ENCODE measurements around the gene ELAVL1. TPM values are rescaled to one million over a fixed set of nuclear protein-coding genes. Genes with fewer than 3 reads are reported as not detected.

ELAVL1 gene
- total and polyA plus RNA-seq, 4 experiments from 2014 or later: 54.2 to 57.8 (median 55.5) TPM

- H3K4me1 ChIP-seq (ENCODE audit: insufficient read depth, low read length): no peaks in the 10 kb centered on the region
- no peaks in the 10 kb centered on the region for H3K27me3 ChIP-seq (ENCODE audit: insufficient read depth, low read length)
- H3K4me3 Mint-ChIP-seq: no peak overlapping the region
- H3K9me3 Mint-ChIP-seq: no peaks in the 10 kb centered on the region
- H3K36me3 ChIP-seq (ENCODE audit: insufficient read depth, low read length): peaks cover 45% of the 10 kb centered on the region
- peaks cover 4 to 33% of the 10 kb centered on the region in 2 donors for H3K36me3 Mint-ChIP-seq
- no peak overlapping the region for H3K27ac Mint-ChIP-seq
- no peaks in the 10 kb centered on the region for H3K27me3 Mint-ChIP-seq
- POLR2A ChIA-PET (ENCODE audit: partially characterized antibody): interaction anchor here (2.4 kb wide), 1 partner anchor 9 kb away, joined by 7 read pairs; the partner anchor contains the start of gene TIMM44
- CTCF ChIA-PET (ENCODE audit: partially characterized antibody): interaction anchor here (1.5 kb wide), 1 partner anchor 11 kb away, joined by 3 read pairs; no protein-coding TSS in a partner anchor
- DNase-seq: no peak
- intact Hi-C loops (cut with micrococcal nuclease): no loop called here
- no peak overlapping the region for H3K27ac ChIP-seq (ENCODE audit: low read depth, low read length)
- peaks cover 4% of the 10 kb centered on the region in 4 donors for H3K4me1 Mint-ChIP-seq
- H3K9me3 ChIP-seq (ENCODE audit: control insufficient read depth in 1 of 2, low read length in 2 of 2): no peaks in the 10 kb centered on the region
- H3K4me3 ChIP-seq (ENCODE audit: low read length in 2 of 2): no peak overlapping the region
These were observed 70.7 kb downstream of the ELAVL1 start for GRCh38 chr19:7934766-7935165.

- no peaks in the 10 kb centered on the region for H3K4me1 ChIP-seq (ENCODE audit: insufficient read depth, low read length)
- ChIA-PET CTCF (ENCODE audit: partially characterized antibody) (no interaction called here), POLR2A (ENCODE audit: partially characterized antibody) (interaction anchor here (2.4 kb wide), 1 partner anchor 10 kb away, joined by 7 read pairs; the partner anchor contains the start of gene TIMM44)
- no peak overlapping the region for H3K27ac ChIP-seq (ENCODE audit: low read depth, low read length)
- peaks cover 45% of the 10 kb centered on the region for H3K36me3 ChIP-seq (ENCODE audit: insufficient read depth, low read length)
- Mint-ChIP-seq H3K27ac (no peak overlapping the region), H3K27me3 (no peaks in the 10 kb centered on the region), H3K36me3 (peaks cover 4 to 38% of the 10 kb centered on the region in 2 donors), H3K4me1 (peaks cover 3 to 10% (median 6%) of the 10 kb centered on the region in 4 donors), H3K9me3 (no peaks in the 10 kb centered on the region), H3K4me3 (no peak overlapping the region)
- H3K27me3 ChIP-seq (ENCODE audit: insufficient read depth, low read length): no peaks in the 10 kb centered on the region
- no peak overlapping the region for H3K4me3 ChIP-seq (ENCODE audit: low read length in 2 of 2)
- H3K9me3 ChIP-seq (ENCODE audit: control insufficient read depth in 1 of 2, low read length in 2 of 2): no peaks in the 10 kb centered on the region
- DNase-seq: no peak
- intact Hi-C loops (cut with micrococcal nuclease): no loop called here
These were observed 71.4 kb downstream of the ELAVL1 start for GRCh38 chr19:7933828-7934725.

GRCh38 chr19:7933411-7933810 is 72.0 kb downstream of the ELAVL1 start:
- H3K9me3 ChIP-seq (ENCODE audit: control insufficient read depth in 1 of 2, low read length in 2 of 2): no peaks in the 10 kb centered on the region
- no peaks in the 10 kb centered on the region for H3K27me3 Mint-ChIP-seq
- intact Hi-C loops (cut with micrococcal nuclease): no loop called here
- ChIA-PET POLR2A (ENCODE audit: partially characterized antibody) (no interaction called here), CTCF (ENCODE audit: partially characterized antibody) (no interaction called here)
- H3K27ac ChIP-seq (ENCODE audit: low read depth, low read length): no peak overlapping the region
- peaks cover 45% of the 10 kb centered on the region for H3K36me3 ChIP-seq (ENCODE audit: insufficient read depth, low read length)
- peaks cover 0 to 9% (median 5%) of the 10 kb centered on the region in 4 donors for H3K4me1 Mint-ChIP-seq
- peaks cover 4 to 36% of the 10 kb centered on the region in 2 donors for H3K36me3 Mint-ChIP-seq
- no peaks in the 10 kb centered on the region for H3K4me1 ChIP-seq (ENCODE audit: insufficient read depth, low read length)
- H3K27ac Mint-ChIP-seq: no peak overlapping the region
- H3K4me3 Mint-ChIP-seq: no peak overlapping the region
- H3K27me3 ChIP-seq (ENCODE audit: insufficient read depth, low read length): no peaks in the 10 kb centered on the region
- no peaks in the 10 kb centered on the region for H3K9me3 Mint-ChIP-seq
- DNase-seq: no peak
- no peak overlapping the region for H3K4me3 ChIP-seq (ENCODE audit: low read length in 2 of 2)

GRCh38 chr19:7932930-7933300 is 72.5 kb downstream of the ELAVL1 start:
- no peak overlapping the region for H3K4me3 ChIP-seq (ENCODE audit: low read length in 2 of 2)
- no peaks in the 10 kb centered on the region for H3K27me3 ChIP-seq (ENCODE audit: insufficient read depth, low read length)
- Mint-ChIP-seq H3K4me3 (no peak overlapping the region), H3K4me1 (peaks cover 0 to 14% (median 8%) of the 10 kb centered on the region in 4 donors), H3K36me3 (peaks cover 3 to 36% of the 10 kb centered on the region in 2 donors), H3K27ac (no peak overlapping the region), H3K9me3 (no peaks in the 10 kb centered on the region), H3K27me3 (no peaks in the 10 kb centered on the region)
- POLR2A ChIA-PET (ENCODE audit: partially characterized antibody): no interaction called here
- H3K27ac ChIP-seq (ENCODE audit: low read depth, low read length): no peak overlapping the region
- no peaks in the 10 kb centered on the region for H3K9me3 ChIP-seq (ENCODE audit: control insufficient read depth in 1 of 2, low read length in 2 of 2)
- intact Hi-C loops (cut with micrococcal nuclease): no loop called here
- CTCF ChIA-PET (ENCODE audit: partially characterized antibody): no interaction called here
- no peaks in the 10 kb centered on the region for H3K4me1 ChIP-seq (ENCODE audit: insufficient read depth, low read length)
- DNase-seq: no peak
- H3K36me3 ChIP-seq (ENCODE audit: insufficient read depth, low read length): peaks cover 45% of the 10 kb centered on the region

GRCh38 chr19:7932276-7932929 is 73.0 kb downstream of the ELAVL1 start:
- Histone ChIP-seq H3K36me3 (ENCODE audit: insufficient read depth, low read length) (peaks cover 45% of the 10 kb centered on the region), H3K27ac (ENCODE audit: low read depth, low read length) (no peak overlapping the region), H3K27me3 (ENCODE audit: insufficient read depth, low read length) (no peaks in the 10 kb centered on the region), H3K9me3 (ENCODE audit: control insufficient read depth in 1 of 2, low read length in 2 of 2) (no peaks in the 10 kb centered on the region), H3K4me1 (ENCODE audit: insufficient read depth, low read length) (no peaks in the 10 kb centered on the region), H3K4me3 (ENCODE audit: low read length in 2 of 2) (no peak overlapping the region)
- Mint-ChIP-seq H3K27ac (no peak overlapping the region), H3K27me3 (no peaks in the 10 kb centered on the region), H3K4me1 (peaks cover 0 to 14% (median 8%) of the 10 kb centered on the region in 4 donors), H3K4me3 (no peak overlapping the region), H3K9me3 (no peaks in the 10 kb centered on the region), H3K36me3 (peaks cover 0 to 33% of the 10 kb centered on the region in 2 donors)
- no peak for DNase-seq
- intact Hi-C loops (cut with micrococcal nuclease): no loop called here
- ChIA-PET POLR2A (ENCODE audit: partially characterized antibody) (no interaction called here), CTCF (ENCODE audit: partially characterized antibody) (no interaction called here)

- no peak overlapping the region for H3K4me3 ChIP-seq (ENCODE audit: low read length in 2 of 2)
- H3K4me1 ChIP-seq (ENCODE audit: insufficient read depth, low read length): peaks cover 3% of the 10 kb centered on the region
- ChIA-PET POLR2A (ENCODE audit: partially characterized antibody) (interaction anchor here (1.0 to 1.2 kb wide), 2 partner anchors 11 to 12 kb away, joined by 3 to 6 read pairs; partner anchors contain the start of genes SNAPC2 and TIMM44), CTCF (ENCODE audit: partially characterized antibody) (interaction anchor here (1.6 to 2.8 kb wide), 2 partner anchors 11 to 78 kb away, joined by 5 to 12 read pairs; partner anchors contain the start of gene SNAPC2)
- H3K9me3 ChIP-seq (ENCODE audit: control insufficient read depth in 1 of 2, low read length in 2 of 2): no peaks in the 10 kb centered on the region
- DNase-seq: no peak
- Mint-ChIP-seq H3K4me1 (peaks cover 0 to 17% (median 9%) of the 10 kb centered on the region in 4 donors), H3K27ac (no peak overlapping the region), H3K27me3 (no peaks in the 10 kb centered on the region), H3K9me3 (no peaks in the 10 kb centered on the region), H3K36me3 (peaks cover 0 to 32% of the 10 kb centered on the region in 2 donors), H3K4me3 (no peak overlapping the region)
- H3K36me3 ChIP-seq (ENCODE audit: insufficient read depth, low read length): peaks cover 43% of the 10 kb centered on the region
- no peak overlapping the region for H3K27ac ChIP-seq (ENCODE audit: low read depth, low read length)
- H3K27me3 ChIP-seq (ENCODE audit: insufficient read depth, low read length): no peaks in the 10 kb centered on the region
- intact Hi-C loops (cut with micrococcal nuclease): no loop called here
These were observed 74.0 kb downstream of the ELAVL1 start for GRCh38 chr19:7931221-7932061.
